GM10248 (cell line): Measurements from ENCODE around the gene FAM219B.

ENCODE experiments used
- CTCF ChIA-PET: fragments of 300-600 bp; sonication (Branson Sonifier 250); formaldehyde crosslinking; extraction: SDS; loops from one replicate; lab custom pipeline; 2021; ENCODE audit warnings: antibody characterized with exemption; lab: Yijun Ruan, JAX
- POLR2A ChIA-PET: fragments of 350-650 bp; sonication (Branson Sonifier 250); formaldehyde crosslinking; extraction: SDS; loops from one replicate; lab custom pipeline; 2020; ENCODE audit warnings: antibody characterized with exemption; lab: Yijun Ruan, JAX
- DNase-seq: peaks from one replicate; pipeline ENCODE4 v3.0.0; 2012; ENCODE audit errors: extremely low spot score
- CTCF ChIP-seq: IDR thresholded peaks from 2 replicates; pipeline ENCODE4 v1.5.1; 2012; ENCODE audit warnings: mild to moderate bottlenecking, low read depth; ENCODE audit errors: extremely low read depth, missing control alignments, control extremely low read depth

The FAM219B gene

DNA sequence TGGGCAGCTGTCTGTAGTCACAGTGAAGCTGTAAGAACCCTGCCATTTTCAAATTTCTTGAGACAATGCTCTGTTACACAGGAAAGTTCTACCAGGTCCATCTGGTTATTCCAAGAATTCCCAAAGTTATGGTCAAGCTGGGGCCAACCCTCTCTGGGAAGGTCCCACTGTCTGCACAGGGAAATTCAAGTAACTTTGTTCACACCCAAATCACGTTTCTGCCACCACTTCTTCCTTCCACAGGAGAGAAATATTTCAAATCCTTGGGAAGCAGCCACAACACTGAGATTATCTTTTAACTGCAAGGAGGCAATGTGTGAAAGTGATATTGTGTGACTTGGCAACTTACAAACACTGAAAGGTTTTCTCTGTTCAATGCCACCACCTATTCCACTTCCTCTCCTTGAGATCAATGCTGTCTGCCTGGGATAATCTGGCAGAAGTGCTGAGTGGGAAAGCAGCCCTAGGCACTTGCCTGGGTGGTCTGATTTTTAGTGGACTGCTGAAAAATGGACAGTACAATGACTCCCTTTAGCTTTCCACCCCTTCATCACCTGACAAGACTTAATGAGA, 39.1 kb downstream of the FAM219B start:
- no peak for TF ChIP-seq CTCF
- CTCF ChIA-PET = interaction anchor here (0.7 to 6.4 kb wide), 9 partner anchors 9 to 96 kb away, joined by 3 to 80 read pairs (median 3); partner anchors contain the start of gene ULK3
- POLR2A ChIA-PET = interaction anchor here (3.2 kb wide), 1 partner anchor 9 kb away, joined by 19 read pairs; no protein-coding TSS in a partner anchor
- DNase-seq = no peak

DNA sequence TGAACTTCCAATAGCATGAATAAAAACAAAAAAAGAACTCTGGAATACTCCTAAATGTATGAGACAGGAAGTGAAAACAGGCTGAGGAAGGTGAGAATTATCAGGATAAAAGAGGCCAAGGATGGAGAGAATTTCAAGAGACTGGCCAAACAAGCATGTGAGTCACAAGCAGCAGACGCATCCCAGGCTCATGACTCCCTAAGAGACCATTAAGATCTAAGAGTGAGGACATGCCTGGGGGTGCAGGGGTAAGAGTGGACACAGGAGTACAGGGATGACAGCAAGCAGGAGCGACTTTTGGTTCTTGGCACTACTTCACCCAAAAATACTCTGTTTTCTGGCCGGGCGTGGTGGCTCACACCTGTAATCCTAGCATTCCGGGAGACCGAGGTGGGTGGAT, 40.6 kb downstream of the FAM219B start:
- TF ChIP-seq CTCF = no peak
- ChIA-PET CTCF (interaction anchor here (1.3 to 6.4 kb wide), 2 partner anchors 30 to 35 kb away, joined by 4 to 80 read pairs; no protein-coding TSS in a partner anchor), POLR2A (no interaction called here)
- DNase-seq = no peak

DNA sequence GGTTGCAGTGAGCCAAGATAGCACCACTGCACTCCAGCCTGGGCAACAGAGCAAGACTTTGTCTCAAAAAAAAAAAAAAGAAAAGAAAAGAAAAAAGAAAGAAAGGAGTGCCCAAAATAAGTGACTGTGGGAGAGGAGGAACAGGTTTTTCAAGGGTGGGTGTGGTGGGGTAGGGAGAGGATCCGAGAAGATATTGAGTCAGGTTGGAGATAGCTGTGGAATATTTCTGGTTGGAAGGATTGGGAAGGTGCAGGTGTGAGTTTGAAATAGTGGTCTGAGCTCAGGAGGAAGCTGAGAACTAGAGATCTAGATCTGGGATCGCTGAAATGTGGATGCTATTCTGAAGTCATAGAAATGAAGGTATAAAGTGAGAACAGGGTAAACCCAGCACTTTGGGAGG, 41.3 kb downstream of the FAM219B start:
- TF ChIP-seq CTCF = no peak
- CTCF ChIA-PET = interaction anchor here (0.7 to 1.5 kb wide), 3 partner anchors 21 to 94 kb away, joined by 3 to 4 read pairs (median 3); partner anchors contain the start of gene ULK3
- DNase-seq = no peak
- POLR2A ChIA-PET = no interaction called here

GRCh38 chr15:74864296-74864695, 42.4 kb downstream of the FAM219B start:
- CTCF ChIA-PET = interaction anchor here (1.0 to 1.5 kb wide), 2 partner anchors 37 to 93 kb away, joined by 3 to 4 read pairs; no protein-coding TSS in a partner anchor
- no peak for DNase-seq
- TF ChIP-seq CTCF = no peak
- POLR2A ChIA-PET = interaction anchor here (0.7 kb wide), 1 partner anchor 236 kb away, joined by 10 read pairs; no protein-coding TSS in a partner anchor

DNA sequence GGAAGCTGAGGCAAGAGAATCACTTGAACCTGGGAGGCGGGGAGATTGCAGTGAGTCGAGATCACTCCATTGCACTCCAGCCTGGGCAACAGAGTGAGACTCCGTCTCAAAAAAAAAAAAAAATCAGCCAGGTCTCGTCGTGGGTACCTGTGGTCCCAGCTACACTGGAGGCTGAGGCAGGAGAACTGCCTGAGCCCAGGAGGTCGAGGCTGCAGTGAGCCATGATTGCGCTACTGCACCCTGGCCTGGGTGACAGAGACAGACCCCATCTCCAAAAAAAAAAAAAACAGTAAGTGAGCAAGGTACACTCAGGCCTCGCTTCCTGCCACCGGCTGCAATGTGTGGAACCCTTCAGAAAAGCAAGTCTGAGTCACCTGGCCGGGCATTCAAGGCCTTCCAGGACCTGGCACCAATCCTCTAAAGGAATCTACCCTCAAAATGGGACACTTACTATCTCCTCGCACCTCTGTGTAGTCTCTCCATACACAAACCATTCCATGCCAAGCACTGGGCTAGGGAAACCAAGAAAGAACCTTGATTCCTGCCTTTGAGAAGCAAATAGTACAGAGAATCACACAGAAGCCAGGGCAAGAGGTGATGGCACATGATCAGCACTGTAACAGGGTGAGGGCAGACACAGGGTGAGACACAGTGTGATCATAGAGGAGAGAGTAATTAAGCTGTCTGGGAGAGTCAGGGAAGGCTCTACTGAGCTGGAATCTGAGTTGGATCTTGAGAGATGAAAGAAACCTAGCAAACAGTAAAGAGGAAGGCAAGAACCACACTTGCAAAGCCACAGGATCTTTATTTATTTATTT, 43.2 kb downstream of the FAM219B start:
- CTCF ChIA-PET = interaction anchor here (0.9 to 1.0 kb wide), 2 partner anchors 11 to 38 kb away, joined by 3 to 4 read pairs; no protein-coding TSS in a partner anchor

More for the DNA sequence above, 43.2 kb downstream of the FAM219B start:
- TF ChIP-seq CTCF = no peak
- DNase-seq = no peak
- POLR2A ChIA-PET = no interaction called here
